ENCODE results near the gene SFMBT1. TPM values are rescaled to one million over a fixed set of nuclear protein-coding genes. Genes with fewer than 3 reads are reported as not detected.

SFMBT1 gene
- polyA plus RNA-seq, 1 experiment = 2.0 TPM

DNA sequence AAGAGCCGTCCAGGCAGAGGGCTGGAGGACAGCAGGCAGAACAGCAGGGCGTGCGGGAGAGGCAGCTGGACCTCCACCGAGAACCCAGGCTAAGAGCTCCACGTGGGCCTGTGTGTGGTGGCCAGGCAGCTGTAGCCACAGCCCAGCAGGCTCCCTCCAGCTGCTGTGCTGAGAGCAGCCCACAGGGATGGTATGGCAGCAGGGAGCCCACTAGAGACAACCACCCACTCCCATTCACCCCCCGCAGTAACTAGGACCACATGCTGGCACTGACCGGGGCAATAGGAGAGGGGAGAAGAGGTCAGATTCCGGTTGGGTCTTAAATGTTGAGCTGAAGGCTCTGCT lies 185.5 kb downstream of the SFMBT1 start:
- no peaks in the 10 kb centered on the region for H3K9me3 ChIP-seq (ENCODE audit: control insufficient read depth, insufficient read depth, low read length)
- CTCF ChIA-PET = interaction anchor here (0.6 kb wide), 1 partner anchor 234 kb away, joined by 6 read pairs; no protein-coding TSS in a partner anchor
- H3K4me3 ChIP-seq (ENCODE audit: low read depth, low read length) = no peak overlapping the region
- DNase-seq (ENCODE audit: low read depth, low spot score) = no peak
- H3K27me3 ChIP-seq (ENCODE audit: control insufficient read depth, insufficient read depth, low read length) = no peaks in the 10 kb centered on the region
- POLR2A ChIA-PET = no interaction called here
- H3K27ac ChIP-seq (ENCODE audit: low read depth, low read length) = no peak overlapping the region
- TF ChIP-seq, protein P1, sequence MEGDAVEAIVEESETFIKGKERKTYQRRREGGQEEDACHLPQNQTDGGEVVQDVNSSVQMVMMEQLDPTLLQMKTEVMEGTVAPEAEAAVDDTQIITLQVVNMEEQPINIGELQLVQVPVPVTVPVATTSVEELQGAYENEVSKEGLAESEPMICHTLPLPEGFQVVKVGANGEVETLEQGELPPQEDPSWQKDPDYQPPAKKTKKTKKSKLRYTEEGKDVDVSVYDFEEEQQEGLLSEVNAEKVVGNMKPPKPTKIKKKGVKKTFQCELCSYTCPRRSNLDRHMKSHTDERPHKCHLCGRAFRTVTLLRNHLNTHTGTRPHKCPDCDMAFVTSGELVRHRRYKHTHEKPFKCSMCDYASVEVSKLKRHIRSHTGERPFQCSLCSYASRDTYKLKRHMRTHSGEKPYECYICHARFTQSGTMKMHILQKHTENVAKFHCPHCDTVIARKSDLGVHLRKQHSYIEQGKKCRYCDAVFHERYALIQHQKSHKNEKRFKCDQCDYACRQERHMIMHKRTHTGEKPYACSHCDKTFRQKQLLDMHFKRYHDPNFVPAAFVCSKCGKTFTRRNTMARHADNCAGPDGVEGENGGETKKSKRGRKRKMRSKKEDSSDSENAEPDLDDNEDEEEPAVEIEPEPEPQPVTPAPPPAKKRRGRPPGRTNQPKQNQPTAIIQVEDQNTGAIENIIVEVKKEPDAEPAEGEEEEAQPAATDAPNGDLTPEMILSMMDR (IDR thresholded peaks at IDR 0.05; ENCODE audit: low read depth, low read length) = no peak

DNA sequence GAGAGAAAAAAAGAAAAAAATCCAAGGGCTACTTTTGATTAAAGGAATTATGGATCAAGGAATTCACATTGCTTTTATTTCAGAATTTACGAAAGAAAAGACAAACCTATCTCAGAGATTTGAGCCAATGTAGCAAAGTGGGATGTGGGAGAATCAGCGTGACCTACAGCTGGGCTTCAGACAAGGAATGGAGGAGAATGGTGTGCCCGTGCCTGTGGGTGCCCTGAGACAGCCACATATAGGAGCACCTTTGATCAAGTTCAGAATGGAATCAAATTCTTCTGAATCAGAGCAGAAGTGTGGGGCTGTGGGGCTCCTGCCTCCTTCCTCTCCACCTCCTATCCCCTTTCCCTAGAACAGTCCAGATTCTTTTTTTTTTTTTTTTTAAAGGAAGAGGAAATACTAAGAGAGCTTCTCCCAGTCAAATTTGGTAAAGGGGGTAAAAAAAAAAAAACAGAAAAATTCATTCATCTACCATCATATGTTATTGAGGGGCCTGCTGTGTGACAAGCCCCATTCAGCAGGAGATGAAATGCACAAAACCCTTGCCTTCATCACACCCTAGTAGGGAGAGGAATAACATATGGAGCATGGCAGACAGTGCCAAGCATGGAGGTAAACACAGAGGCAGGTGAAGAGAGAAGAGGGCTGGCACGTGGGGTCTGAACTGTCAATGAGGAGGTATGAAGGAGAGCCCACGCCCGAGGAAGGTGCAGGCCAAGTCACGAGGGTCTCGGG lies 186.0 kb downstream of the SFMBT1 start:
- H3K9me3 ChIP-seq (ENCODE audit: control insufficient read depth, insufficient read depth, low read length) = no peaks in the 10 kb centered on the region
- no peak overlapping the region for H3K27ac ChIP-seq (ENCODE audit: low read depth, low read length)
- ChIA-PET POLR2A (no interaction called here), CTCF (interaction anchor here (0.6 kb wide), 1 partner anchor 234 kb away, joined by 6 read pairs; no protein-coding TSS in a partner anchor)
- no peak for DNase-seq (ENCODE audit: low read depth, low spot score)
- H3K4me3 ChIP-seq (ENCODE audit: low read depth, low read length) = no peak overlapping the region
- H3K27me3 ChIP-seq (ENCODE audit: control insufficient read depth, insufficient read depth, low read length) = no peaks in the 10 kb centered on the region
- TF ChIP-seq, protein P1 (IDR thresholded peaks at IDR 0.05; ENCODE audit: low read depth, low read length) = no peak

DNA sequence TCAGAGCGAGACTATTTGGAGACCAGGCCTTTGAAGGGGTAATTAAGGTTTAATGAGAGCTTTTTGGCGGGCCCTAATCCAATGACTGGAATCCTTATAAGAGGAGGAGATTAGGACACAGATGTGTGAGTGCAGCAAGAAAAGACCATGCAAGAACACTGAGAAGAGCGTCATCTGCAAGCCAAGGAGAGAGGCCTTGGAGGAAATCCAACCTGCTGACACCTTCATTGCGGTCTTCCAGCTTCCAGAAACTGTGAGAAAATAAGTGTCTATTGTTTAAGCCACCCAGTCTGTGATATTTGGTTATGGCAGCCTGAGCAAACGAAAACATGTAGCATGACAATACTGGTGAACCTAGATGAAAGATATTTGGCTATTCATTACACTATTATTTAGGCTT lies 188.0 kb downstream of the SFMBT1 start:
- no peaks in the 10 kb centered on the region for H3K9me3 ChIP-seq (ENCODE audit: control insufficient read depth, insufficient read depth, low read length)
- no peak overlapping the region for H3K4me3 ChIP-seq (ENCODE audit: low read depth, low read length)
- TF ChIP-seq, protein P1 (IDR thresholded peaks at IDR 0.05; ENCODE audit: low read depth, low read length) = no peak
- ChIA-PET POLR2A (no interaction called here), CTCF (no interaction called here)
- H3K27me3 ChIP-seq (ENCODE audit: control insufficient read depth, insufficient read depth, low read length) = no peaks in the 10 kb centered on the region
- no peak overlapping the region for H3K27ac ChIP-seq (ENCODE audit: low read depth, low read length)
- no peak for DNase-seq (ENCODE audit: low read depth, low spot score)

DNA sequence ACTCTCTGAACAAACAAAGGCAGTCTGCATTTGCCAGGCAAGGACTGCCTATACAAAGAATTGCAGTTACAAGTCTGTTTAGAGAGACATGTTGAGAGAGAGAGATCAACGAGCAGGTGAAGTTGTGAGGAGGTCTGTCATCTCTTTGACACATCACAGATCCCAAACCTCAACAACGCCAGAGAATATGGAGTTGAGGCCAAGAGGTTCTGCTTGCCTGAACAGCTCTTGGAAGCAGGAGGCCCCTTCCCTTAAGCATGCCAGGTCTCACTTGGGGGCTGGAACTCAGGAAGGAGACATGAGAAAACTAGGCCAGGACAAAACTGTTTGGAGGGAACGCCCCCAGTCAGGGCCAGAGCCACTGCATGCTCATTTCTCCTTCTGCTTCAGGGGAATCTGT lies 188.7 kb downstream of the SFMBT1 start:
- ChIA-PET CTCF (no interaction called here), POLR2A (no interaction called here)

DNA sequence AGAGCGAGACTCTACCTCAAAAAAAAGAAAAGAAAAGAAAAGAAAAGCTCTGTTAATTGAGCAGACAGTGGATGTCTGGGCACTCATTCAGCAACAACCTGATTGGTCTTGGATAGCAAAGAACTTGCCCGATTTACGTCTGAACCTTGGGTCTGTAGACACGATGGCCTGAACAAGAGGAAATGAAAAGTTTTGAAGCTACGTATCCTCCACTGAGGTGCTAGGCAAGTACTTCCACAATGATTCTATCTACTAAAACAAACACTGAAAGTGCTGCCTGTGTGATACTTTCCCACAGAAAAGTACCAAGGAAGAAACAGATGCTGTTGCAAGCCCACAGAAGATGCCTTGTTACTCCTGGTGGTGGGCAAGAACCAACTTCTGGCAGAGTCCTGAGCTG lies 189.2 kb downstream of the SFMBT1 start:
- ChIA-PET POLR2A (no interaction called here), CTCF (no interaction called here)
- H3K9me3 ChIP-seq (ENCODE audit: control insufficient read depth, insufficient read depth, low read length) = no peaks in the 10 kb centered on the region
- TF ChIP-seq, protein P1 (IDR thresholded peaks at IDR 0.05; ENCODE audit: low read depth, low read length) = no peak
- no peaks in the 10 kb centered on the region for H3K27me3 ChIP-seq (ENCODE audit: control insufficient read depth, insufficient read depth, low read length)
- DNase-seq (ENCODE audit: low read depth, low spot score) = no peak
- H3K27ac ChIP-seq (ENCODE audit: low read depth, low read length) = no peak overlapping the region
- H3K4me3 ChIP-seq (ENCODE audit: low read depth, low read length) = no peak overlapping the region

More for the DNA sequence above, 188.7 kb downstream of the SFMBT1 start:
- H3K4me3 ChIP-seq (ENCODE audit: low read depth, low read length) = no peak overlapping the region
- no peak overlapping the region for H3K27ac ChIP-seq (ENCODE audit: low read depth, low read length)
- H3K9me3 ChIP-seq (ENCODE audit: control insufficient read depth, insufficient read depth, low read length) = no peaks in the 10 kb centered on the region
- DNase-seq (ENCODE audit: low read depth, low spot score) = no peak
- TF ChIP-seq, protein P1 (IDR thresholded peaks at IDR 0.05; ENCODE audit: low read depth, low read length) = no peak
- no peaks in the 10 kb centered on the region for H3K27me3 ChIP-seq (ENCODE audit: control insufficient read depth, insufficient read depth, low read length)
